K562 (cell line): ENCODE data around the gene DNAJC25. TPM values are rescaled to one million over a fixed set of nuclear protein-coding genes. Genes with fewer than 3 reads are reported as not detected.

Experiments
- ATAC-seq: fragments of 200-7000 bp; cut with Tn5 transposase; 3 replicates; pipeline ENCODE4 v1.9.1; 2020; ENCODE audit warnings: moderate library complexity
- BruUV-seq: library from RNA; stranded (reverse); fragments of 400-500 nt; replicated peaks from 2 replicates; lab custom pipeline; 2021; lab: Mats Ljungman, UMichigan
- CTCF ChIA-PET: fragments of 300-600 bp; formaldehyde crosslinking; extraction: SDS; loops from one replicate; lab custom pipeline; 2021; ENCODE audit warnings: low intra/inter-chr PET ratio; lab: Yijun Ruan, JAX
- POLR2A ChIA-PET: fragments of 300-600, 350-650 bp; sonication (Branson Sonifier 250); formaldehyde crosslinking; extraction: SDS; loops from one replicate; lab custom pipeline; 2021; ENCODE audit warnings: antibody characterized with exemption, inconsistent platforms; lab: Yijun Ruan, JAX
- DNase-seq, 4 experiments: peaks; one replicate each; pipeline versions ENCODE4 v3.0.0 to v3.0.0-alpha.2; 2011 to 2018; ENCODE audit warnings: low spot score in 3 of 4, mixed read lengths in 3 of 4; ENCODE audit errors: extremely low read depth in 1 of 4
- FAIRE-seq: peaks from 2 replicates; lab custom pipeline; 2011; peaks lifted over from hg19 to GRCh38; lab: Jason Lieb, UNC
- H2AFZ ChIP-seq: 2 replicates; pipeline ENCODE4 v1.6.0; 2011; ENCODE audit warnings: low read depth, low read length, control low read depth, inconsistent platforms
- H3K27ac ChIP-seq: fragments of 200-600 bp; 3 replicates; pipeline ENCODE4 v1.8.0; 2011; ENCODE audit warnings: low read depth, mild to moderate bottlenecking, control low read depth, inconsistent platforms, low read length, moderate library complexity, mixed read lengths; ENCODE audit errors: extremely low read depth
- H3K27me3 ChIP-seq, 2 experiments: fragments of 300-600 bp in 1 of 2; 2 replicates in 1 of 2; 3 replicates in 1 of 2; pipeline versions ENCODE4 v1.6.0 to v1.8.0; 2011; ENCODE audit warnings: inconsistent platforms in 2 of 2, low read length in 2 of 2, mild to moderate bottlenecking in 1 of 2, mixed read lengths in 1 of 2, moderate library complexity in 1 of 2; ENCODE audit not compliant: control insufficient read depth in 2 of 2, insufficient read depth in 2 of 2
- H3K36me3 ChIP-seq: fragments of 300-600 bp; 3 replicates; pipeline ENCODE4 v1.8.0; 2011; ENCODE audit warnings: mild to moderate bottlenecking, low read length, inconsistent platforms; ENCODE audit not compliant: control insufficient read depth, insufficient read depth
- H3K4me1 ChIP-seq, 2 experiments: fragments of 200-600 bp in 1 of 2; replicated peaks in 1 of 2; 2 replicates in 1 of 2; 3 replicates in 1 of 2; pipeline versions ENCODE4 v1.5.1 to v1.8.0; 2011; ENCODE audit warnings: inconsistent platforms in 2 of 2, low read length in 2 of 2, mild to moderate bottlenecking in 1 of 2, mixed read lengths in 1 of 2, moderate library complexity in 1 of 2; ENCODE audit not compliant: control insufficient read depth in 2 of 2, insufficient read depth in 2 of 2
- H3K4me2 ChIP-seq: 2 replicates; pipeline ENCODE4 v1.6.1; 2011; ENCODE audit warnings: low read length, control low read depth, inconsistent platforms, mixed read lengths; ENCODE audit not compliant: insufficient read depth
- H3K4me3 ChIP-seq: fragments of 200-600 bp; sonication (generic), shearing (Covaris generic); 2 replicates; pipeline ENCODE4 v1.5.1; 2016; ENCODE audit warnings: control low read depth, inconsistent platforms
- H3K79me2 ChIP-seq: fragments of 200-600 bp; 3 replicates; pipeline ENCODE4 v1.8.0; 2011; ENCODE audit warnings: low read length, inconsistent platforms; ENCODE audit not compliant: control insufficient read depth, insufficient read depth
- H3K9ac ChIP-seq, 2 experiments: 2 replicates each; pipeline versions ENCODE4 v1.6.0 to v1.6.1; 2011; ENCODE audit warnings: low read depth in 2 of 2, low read length in 2 of 2, control low read depth in 1 of 2, inconsistent platforms in 1 of 2, mild to moderate bottlenecking in 1 of 2, mixed read lengths in 1 of 2; ENCODE audit not compliant: insufficient read depth in 1 of 2
- H3K9me1 ChIP-seq: one replicate; pipeline ENCODE4 v1.6.0; 2011; ENCODE audit warnings: inconsistent platforms, mild to moderate bottlenecking, low read length, moderate library complexity; ENCODE audit not compliant: control insufficient read depth, insufficient read depth
- H3K9me3 ChIP-seq: replicated peaks from 2 replicates; pipeline ENCODE4 v1.5.1; 2011; ENCODE audit warnings: low read depth, low read length, inconsistent platforms; ENCODE audit not compliant: control insufficient read depth, insufficient read depth
- H4K20me1 ChIP-seq: replicated peaks from 2 replicates; pipeline ENCODE4 v1.6.1; 2011; ENCODE audit warnings: low read length, inconsistent platforms, mixed read lengths; ENCODE audit not compliant: control insufficient read depth, insufficient read depth
- ESRRB ChIP-seq: fragments of 250-450 bp; sonication (Bioruptor Pico); IDR thresholded peaks from 2 replicates; pipeline ENCODE4 v1.5.0; 2020; ENCODE audit warnings: mild to moderate bottlenecking, moderate library complexity, borderline replicate concordance
- ETV1 ChIP-seq: fragments of 450-650 bp; conservative IDR thresholded peaks from 2 replicates; pipeline ENCODE4 v1.6.1; 2016; ENCODE audit warnings: missing genetic modification characterization, control low read depth, low read depth, missing compliant biosample characterization
- MAFG ChIP-seq: fragments of 450-650 bp; conservative IDR thresholded peaks from 2 replicates; pipeline ENCODE4 v1.6.1; 2016; ENCODE audit warnings: missing genetic modification characterization, missing compliant biosample characterization
- NR2F6 ChIP-seq: fragments of 450-650 bp; formaldehyde crosslinking; IDR thresholded peaks from 2 replicates; pipeline ENCODE4 v1.4.0; 2020; ENCODE audit warnings: mild to moderate bottlenecking
- SIN3A ChIP-seq, 2 experiments: fragments of 150-350 bp in 1 of 2; IDR thresholded peaks; 2 replicates each; pipeline ENCODE4 v1.6.1; 2011 to 2016; ENCODE audit warnings: borderline replicate concordance in 2 of 2, low read depth in 2 of 2, low read length in 2 of 2, mild to moderate bottlenecking in 2 of 2, moderate library complexity in 2 of 2; ENCODE audit not compliant: control insufficient read depth in 1 of 2
- SMARCB1 ChIP-seq: IDR thresholded peaks from 2 replicates; pipeline ENCODE4 v1.6.1; 2011; ENCODE audit warnings: improper control_type of control experiment, low read depth; ENCODE audit not compliant: insufficient read length
- TCF3 ChIP-seq: sonication (generic); formaldehyde crosslinking; IDR thresholded peaks from 2 replicates; pipeline ENCODE4 v1.4.0; 2020; ENCODE audit warnings: mild to moderate bottlenecking, missing genetic modification reagents
- TCF7 ChIP-seq: sonication (generic); IDR thresholded peaks from 2 replicates; pipeline ENCODE4 v1.6.1; 2016; ENCODE audit warnings: antibody characterized with exemption, borderline replicate concordance
- ZNF766 ChIP-seq: fragments of 200-800 bp; sonication (Bioruptor generic); conservative IDR thresholded peaks from 2 replicates; pipeline ENCODE4 v1.6.1; 2016; ENCODE audit warnings: missing genetic modification characterization, missing compliant biosample characterization
- WGBS: fragments of 100-300 bp; shearing (Covaris generic); methylation state at CpG from one replicate; pipeline ENCODE4 v1.1.6; 2016; ENCODE audit warnings: low coverage, mixed read lengths; ENCODE audit not compliant: insufficient coverage; ENCODE audit errors: missing lambda C conversion rate; 5-methylcytosine and 5-hydroxymethylcytosine counted together
- in situ Hi-C: fragments of 300-500 bp; cut with MboI; formaldehyde crosslinking; loops from 4 replicates; pipeline ENCODE4 v1.15.0; 2018; ENCODE audit warnings: inconsistent platforms, mixed read lengths
- intact Hi-C: fragments of 100-400 bp; cut with micrococcal nuclease; formaldehyde crosslinking; loops from 2 replicates; pipeline ENCODE4 v1.14.2; 2022
- polyA plus RNA-seq, 8 experiments: library from polyadenylated mRNA; depleted of rRNA in 4 of 8; stranded (reverse) in 5 of 8; unstranded in 3 of 8; fragments of >200 nt; fragmentation: Nextera tagmentation in 2 of 8; fragmentation: Illumina TruSeq in 1 of 8; extraction: Ambion mirVana in 2 of 8; extraction: Trizol in 1 of 8; gene quantifications; 2 replicates each; pipeline versions ENCODE4 v1.2.1 to v1.2.3, GENCODE V29; 2011 to 2014; ENCODE audit warnings: inconsistent platforms in 1 of 8, missing spikeins in 1 of 8
- total RNA-seq, 7 experiments: library from RNA; depleted of rRNA in 6 of 7; stranded (reverse); fragments of >200 nt in 6 of 7; fragmentation: Illumina TruSeq in 2 of 7; extraction: Trizol in 2 of 7; gene quantifications; 2 replicates each; pipeline versions ENCODE4 v1.2.1 to v1.2.3, GENCODE V29; 2011 to 2021; ENCODE audit warnings: low replicate concordance in 1 of 7
- TF ChIP-seq, protein P1 (sequence below): fragments of 450-650 bp; conservative IDR thresholded peaks from 2 replicates; pipeline ENCODE4 v1.6.1; 2016; ENCODE audit warnings: missing genetic modification characterization, low read depth, mild to moderate bottlenecking, missing compliant biosample characterization, moderate library complexity
- TF ChIP-seq, protein P2 (sequence below): fragments of 250-450 bp; sonication (Bioruptor Pico); IDR thresholded peaks from 2 replicates; pipeline ENCODE4 v1.4.0; 2020; ENCODE audit warnings: mild to moderate bottlenecking, moderate library complexity
- TF ChIP-seq, protein P3 (sequence below): fragments of 250-450 bp; sonication (Bioruptor Pico); IDR thresholded peaks from 2 replicates; pipeline ENCODE4 v1.4.0; 2020

DNAJC25 gene
- total and polyA plus RNA-seq, 9 of the 15 experiments (the other 6 are each of a cell fraction or from before 2014, with no cell fraction given), result 3.7 to 11.2 (median 7.1) TPM

DNA sequence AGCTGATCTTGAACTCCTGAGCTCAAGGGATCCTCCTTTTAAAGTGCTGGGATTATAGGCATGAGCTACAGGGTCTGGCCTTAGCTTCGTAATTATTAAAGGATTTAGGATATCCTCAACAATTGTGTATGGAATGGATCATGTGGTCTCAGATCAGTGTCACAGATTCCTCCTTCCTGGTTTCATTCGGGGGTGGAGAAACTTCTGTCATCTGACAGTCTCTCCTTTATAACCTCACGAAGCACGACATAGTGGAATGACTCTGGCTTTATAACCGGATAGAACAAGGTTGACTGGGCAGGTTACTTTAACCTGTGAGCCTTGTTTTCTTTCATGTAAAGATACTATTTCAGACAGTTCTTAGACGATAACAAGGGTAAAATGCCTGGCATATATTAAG is 25.9 kb downstream of the DNAJC25 start:
- Histone ChIP-seq H3K36me3 (peaks cover 26% of the 10 kb centered on the region; the same call in 2 of the 3 replicates), H3K79me2 (peaks cover 3% of the 10 kb centered on the region; the same call in 2 of the 3 replicates), H4K20me1 (no peaks in the 10 kb centered on the region), H3K4me2 (no peak overlapping the region), H3K9me1 (no peaks in the 10 kb centered on the region), H3K27ac (no peak overlapping the region), H3K9me3 (no peaks in the 10 kb centered on the region), H3K4me3 (no peak overlapping the region), H2AFZ (no peak overlapping the region), H3K27me3 (no peaks in the 10 kb centered on the region), H3K9ac (no peak overlapping the region), H3K4me1 (peaks cover 0 to 11% of the 10 kb centered on the region in 2 experiments; a peak in 2 of 5 replicates)
- ChIA-PET CTCF (no interaction called here), POLR2A (interaction anchor here (0.5 to 1.2 kb wide), 2 partner anchors 10 to 146 kb away, joined by 3 read pairs; no protein-coding TSS in a partner anchor)
- WGBS, result 56% methylated on average over 6 of the region's 6 CpGs
- ATAC-seq (no peak), FAIRE-seq (no peak), DNase-seq (no peak)
- intact Hi-C loops, result no loop called here
- in situ Hi-C loops, result no loop called here
- BruUV-seq, result no TSS peak
- TF ChIP-seq ETV1 (tag) (no peak), ESRRB (no peak), SIN3A (IDR thresholded peaks at IDR 0.05; ENCODE audit: borderline replicate concordance in 2 of 2, control insufficient read depth in 1 of 2, low read depth in 2 of 2, low read length in 2 of 2) (no peak), TCF3 (CRISPR knock-in tag) (no peak), NR2F6 (CRISPR knock-in tag) (no peak), SMARCB1 (no peak), ZNF766 (CRISPR knock-in tag) (no peak), MAFG (tag) (no peak), TCF7 (no peak)
- TF ChIP-seq, protein P1, sequence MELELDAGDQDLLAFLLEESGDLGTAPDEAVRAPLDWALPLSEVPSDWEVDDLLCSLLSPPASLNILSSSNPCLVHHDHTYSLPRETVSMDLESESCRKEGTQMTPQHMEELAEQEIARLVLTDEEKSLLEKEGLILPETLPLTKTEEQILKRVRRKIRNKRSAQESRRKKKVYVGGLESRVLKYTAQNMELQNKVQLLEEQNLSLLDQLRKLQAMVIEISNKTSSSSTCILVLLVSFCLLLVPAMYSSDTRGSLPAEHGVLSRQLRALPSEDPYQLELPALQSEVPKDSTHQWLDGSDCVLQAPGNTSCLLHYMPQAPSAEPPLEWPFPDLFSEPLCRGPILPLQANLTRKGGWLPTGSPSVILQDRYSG (tag), result no peak
- TF ChIP-seq, protein P2, sequence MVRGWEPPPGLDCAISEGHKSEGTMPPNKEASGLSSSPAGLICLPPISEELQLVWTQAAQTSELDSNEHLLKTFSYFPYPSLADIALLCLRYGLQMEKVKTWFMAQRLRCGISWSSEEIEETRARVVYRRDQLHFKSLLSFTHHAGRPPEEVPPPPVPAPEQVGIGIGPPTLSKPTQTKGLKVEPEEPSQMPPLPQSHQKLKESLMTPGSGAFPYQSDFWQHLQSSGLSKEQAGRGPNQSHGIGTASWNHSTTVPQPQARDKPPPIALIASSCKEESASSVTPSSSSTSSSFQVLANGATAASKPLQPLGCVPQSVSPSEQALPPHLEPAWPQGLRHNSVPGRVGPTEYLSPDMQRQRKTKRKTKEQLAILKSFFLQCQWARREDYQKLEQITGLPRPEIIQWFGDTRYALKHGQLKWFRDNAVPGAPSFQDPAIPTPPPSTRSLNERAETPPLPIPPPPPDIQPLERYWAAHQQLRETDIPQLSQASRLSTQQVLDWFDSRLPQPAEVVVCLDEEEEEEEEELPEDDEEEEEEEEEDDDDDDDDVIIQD, result no peak
- TF ChIP-seq, protein P3, sequence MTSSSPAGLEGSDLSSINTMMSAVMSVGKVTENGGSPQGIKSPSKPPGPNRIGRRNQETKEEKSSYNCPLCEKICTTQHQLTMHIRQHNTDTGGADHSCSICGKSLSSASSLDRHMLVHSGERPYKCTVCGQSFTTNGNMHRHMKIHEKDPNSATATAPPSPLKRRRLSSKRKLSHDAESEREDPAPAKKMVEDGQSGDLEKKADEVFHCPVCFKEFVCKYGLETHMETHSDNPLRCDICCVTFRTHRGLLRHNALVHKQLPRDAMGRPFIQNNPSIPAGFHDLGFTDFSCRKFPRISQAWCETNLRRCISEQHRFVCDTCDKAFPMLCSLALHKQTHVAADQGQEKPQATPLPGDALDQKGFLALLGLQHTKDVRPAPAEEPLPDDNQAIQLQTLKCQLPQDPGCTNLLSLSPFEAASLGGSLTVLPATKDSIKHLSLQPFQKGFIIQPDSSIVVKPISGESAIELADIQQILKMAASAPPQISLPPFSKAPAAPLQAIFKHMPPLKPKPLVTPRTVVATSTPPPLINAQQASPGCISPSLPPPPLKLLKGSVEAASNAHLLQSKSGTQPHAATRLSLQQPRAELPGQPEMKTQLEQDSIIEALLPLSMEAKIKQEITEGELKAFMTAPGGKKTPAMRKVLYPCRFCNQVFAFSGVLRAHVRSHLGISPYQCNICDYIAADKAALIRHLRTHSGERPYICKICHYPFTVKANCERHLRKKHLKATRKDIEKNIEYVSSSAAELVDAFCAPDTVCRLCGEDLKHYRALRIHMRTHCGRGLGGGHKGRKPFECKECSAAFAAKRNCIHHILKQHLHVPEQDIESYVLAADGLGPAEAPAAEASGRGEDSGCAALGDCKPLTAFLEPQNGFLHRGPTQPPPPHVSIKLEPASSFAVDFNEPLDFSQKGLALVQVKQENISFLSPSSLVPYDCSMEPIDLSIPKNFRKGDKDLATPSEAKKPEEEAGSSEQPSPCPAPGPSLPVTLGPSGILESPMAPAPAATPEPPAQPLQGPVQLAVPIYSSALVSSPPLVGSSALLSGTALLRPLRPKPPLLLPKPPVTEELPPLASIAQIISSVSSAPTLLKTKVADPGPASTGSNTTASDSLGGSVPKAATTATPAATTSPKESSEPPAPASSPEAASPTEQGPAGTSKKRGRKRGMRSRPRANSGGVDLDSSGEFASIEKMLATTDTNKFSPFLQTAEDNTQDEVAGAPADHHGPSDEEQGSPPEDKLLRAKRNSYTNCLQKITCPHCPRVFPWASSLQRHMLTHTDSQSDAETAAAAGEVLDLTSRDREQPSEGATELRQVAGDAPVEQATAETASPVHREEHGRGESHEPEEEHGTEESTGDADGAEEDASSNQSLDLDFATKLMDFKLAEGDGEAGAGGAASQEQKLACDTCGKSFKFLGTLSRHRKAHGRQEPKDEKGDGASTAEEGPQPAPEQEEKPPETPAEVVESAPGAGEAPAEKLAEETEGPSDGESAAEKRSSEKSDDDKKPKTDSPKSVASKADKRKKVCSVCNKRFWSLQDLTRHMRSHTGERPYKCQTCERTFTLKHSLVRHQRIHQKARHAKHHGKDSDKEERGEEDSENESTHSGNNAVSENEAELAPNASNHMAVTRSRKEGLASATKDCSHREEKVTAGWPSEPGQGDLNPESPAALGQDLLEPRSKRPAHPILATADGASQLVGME (CRISPR knock-in tag), result no peak
